Measurements from ENCODE around the gene TCF7L1. TPM values are rescaled to one million over a fixed set of nuclear protein-coding genes. Genes with fewer than 3 reads are reported as not detected.

TCF7L1 gene
- total and polyA plus RNA-seq, 9 of the 15 experiments (the other 6 are each of a cell fraction or from before 2014, with no cell fraction given), result 0.03 to 0.11 (median 0.07) TPM; not detected in 5

DNA sequence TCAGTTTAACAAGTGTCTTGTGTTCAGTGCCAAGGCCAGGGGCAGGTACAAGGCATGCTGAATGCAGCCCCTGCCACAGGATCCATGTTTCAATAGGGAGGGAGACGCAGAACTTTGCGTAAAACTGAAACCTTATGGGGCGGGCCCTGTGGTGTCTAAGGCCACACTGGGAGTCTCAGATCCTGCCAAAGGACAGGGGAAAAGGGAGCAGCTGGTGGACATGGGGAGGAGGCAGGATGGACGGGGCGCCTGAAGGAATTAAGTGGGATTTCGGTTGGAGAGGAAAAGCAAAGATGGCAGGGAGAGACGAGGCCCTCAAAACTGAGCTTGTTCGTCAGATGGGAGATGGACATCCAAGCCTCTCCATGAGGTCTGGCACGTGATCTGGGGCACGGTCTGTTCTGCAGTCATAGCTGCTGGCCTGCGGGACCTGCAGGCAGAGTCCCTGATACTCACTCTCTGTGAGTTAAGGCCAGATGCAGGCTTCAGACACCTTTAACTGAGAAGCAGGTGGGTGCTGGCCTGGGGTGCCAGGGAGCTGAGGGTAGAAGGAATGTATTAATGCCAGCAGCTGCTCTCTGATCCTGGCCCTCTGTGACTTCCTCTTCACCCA is 48.8 kb downstream of the TCF7L1 start:
- CTCF ChIA-PET (ENCODE audit: low intra/inter-chr PET ratio), result no interaction called here
- no peaks in the 10 kb centered on the region for H3K4me1 ChIP-seq (replicated peaks in 1 of 2; ENCODE audit: control insufficient read depth in 2 of 2, insufficient read depth in 2 of 2, low read length in 2 of 2)
- in situ Hi-C loops (cut with MboI), result no loop called here

More for the DNA sequence above, 48.8 kb downstream of the TCF7L1 start:
- POLR2A ChIA-PET, result interaction anchor here (0.6 kb wide), 1 partner anchor 125 kb away, joined by 3 read pairs; no protein-coding TSS in a partner anchor
- ATAC-seq (no peak), DNase-seq (ENCODE audit: extremely low read depth in 1 of 4, low spot score in 3 of 4) (no peak), FAIRE-seq (no peak)
- H3K9me3 ChIP-seq (replicated peaks; ENCODE audit: control insufficient read depth, insufficient read depth, low read depth, low read length), result no peaks in the 10 kb centered on the region; the same call in 1 of the 2 replicates
- H4K20me1 ChIP-seq (replicated peaks; ENCODE audit: control insufficient read depth, insufficient read depth, low read length), result no peaks in the 10 kb centered on the region
- peaks cover 3 to 42% of the 10 kb centered on the region in 2 experiments; a peak in 4 of 5 replicates for H3K27me3 ChIP-seq (ENCODE audit: control insufficient read depth in 2 of 2, insufficient read depth in 2 of 2, low read length in 2 of 2)
- no peak overlapping the region for H3K27ac ChIP-seq (ENCODE audit: extremely low read depth, low read depth, low read length)
- intact Hi-C loops (cut with micrococcal nuclease), result no loop called here
- H3K9ac ChIP-seq (ENCODE audit: insufficient read depth in 1 of 2, low read depth in 2 of 2, low read length in 2 of 2), result no peak overlapping the region
- no peak overlapping the region for H3K4me3 ChIP-seq
- no peaks in the 10 kb centered on the region for H3K36me3 ChIP-seq (ENCODE audit: control insufficient read depth, insufficient read depth, low read length)
- no peaks in the 10 kb centered on the region for H3K9me1 ChIP-seq (ENCODE audit: control insufficient read depth, insufficient read depth, low read length)
- no peak overlapping the region for H2AFZ ChIP-seq (ENCODE audit: low read depth, low read length)
- no TSS peak for BruUV-seq (replicated peaks)
- no peak overlapping the region for H3K4me2 ChIP-seq (ENCODE audit: insufficient read depth, low read length)
- WGBS (ENCODE audit: insufficient coverage, low coverage, missing lambda C conversion rate), result under 1% methylated on average over 11 of the region's 11 CpGs
- TF ChIP-seq RFX1 (IDR thresholded peaks at IDR 0.05), result no peak
- TF ChIP-seq, protein P1, sequence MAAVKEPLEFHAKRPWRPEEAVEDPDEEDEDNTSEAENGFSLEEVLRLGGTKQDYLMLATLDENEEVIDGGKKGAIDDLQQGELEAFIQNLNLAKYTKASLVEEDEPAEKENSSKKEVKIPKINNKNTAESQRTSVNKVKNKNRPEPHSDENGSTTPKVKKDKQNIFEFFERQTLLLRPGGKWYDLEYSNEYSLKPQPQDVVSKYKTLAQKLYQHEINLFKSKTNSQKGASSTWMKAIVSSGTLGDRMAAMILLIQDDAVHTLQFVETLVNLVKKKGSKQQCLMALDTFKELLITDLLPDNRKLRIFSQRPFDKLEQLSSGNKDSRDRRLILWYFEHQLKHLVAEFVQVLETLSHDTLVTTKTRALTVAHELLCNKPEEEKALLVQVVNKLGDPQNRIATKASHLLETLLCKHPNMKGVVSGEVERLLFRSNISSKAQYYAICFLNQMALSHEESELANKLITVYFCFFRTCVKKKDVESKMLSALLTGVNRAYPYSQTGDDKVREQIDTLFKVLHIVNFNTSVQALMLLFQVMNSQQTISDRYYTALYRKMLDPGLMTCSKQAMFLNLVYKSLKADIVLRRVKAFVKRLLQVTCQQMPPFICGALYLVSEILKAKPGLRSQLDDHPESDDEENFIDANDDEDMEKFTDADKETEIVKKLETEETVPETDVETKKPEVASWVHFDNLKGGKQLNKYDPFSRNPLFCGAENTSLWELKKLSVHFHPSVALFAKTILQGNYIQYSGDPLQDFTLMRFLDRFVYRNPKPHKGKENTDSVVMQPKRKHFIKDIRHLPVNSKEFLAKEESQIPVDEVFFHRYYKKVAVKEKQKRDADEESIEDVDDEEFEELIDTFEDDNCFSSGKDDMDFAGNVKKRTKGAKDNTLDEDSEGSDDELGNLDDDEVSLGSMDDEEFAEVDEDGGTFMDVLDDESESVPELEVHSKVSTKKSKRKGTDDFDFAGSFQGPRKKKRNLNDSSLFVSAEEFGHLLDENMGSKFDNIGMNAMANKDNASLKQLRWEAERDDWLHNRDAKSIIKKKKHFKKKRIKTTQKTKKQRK (IDR thresholded peaks at IDR 0.05; ENCODE audit: borderline replicate concordance, low read depth, low read length), result no peak
- TF ChIP-seq, protein P2, sequence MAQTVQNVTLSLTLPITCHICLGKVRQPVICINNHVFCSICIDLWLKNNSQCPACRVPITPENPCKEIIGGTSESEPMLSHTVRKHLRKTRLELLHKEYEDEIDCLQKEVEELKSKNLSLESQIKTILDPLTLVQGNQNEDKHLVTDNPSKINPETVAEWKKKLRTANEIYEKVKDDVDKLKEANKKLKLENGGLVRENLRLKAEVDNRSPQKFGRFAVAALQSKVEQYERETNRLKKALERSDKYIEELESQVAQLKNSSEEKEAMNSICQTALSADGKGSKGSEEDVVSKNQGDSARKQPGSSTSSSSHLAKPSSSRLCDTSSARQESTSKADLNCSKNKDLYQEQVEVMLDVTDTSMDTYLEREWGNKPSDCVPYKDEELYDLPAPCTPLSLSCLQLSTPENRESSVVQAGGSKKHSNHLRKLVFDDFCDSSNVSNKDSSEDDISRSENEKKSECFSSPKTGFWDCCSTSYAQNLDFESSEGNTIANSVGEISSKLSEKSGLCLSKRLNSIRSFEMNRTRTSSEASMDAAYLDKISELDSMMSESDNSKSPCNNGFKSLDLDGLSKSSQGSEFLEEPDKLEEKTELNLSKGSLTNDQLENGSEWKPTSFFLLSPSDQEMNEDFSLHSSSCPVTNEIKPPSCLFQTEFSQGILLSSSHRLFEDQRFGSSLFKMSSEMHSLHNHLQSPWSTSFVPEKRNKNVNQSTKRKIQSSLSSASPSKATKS (CRISPR knock-in tag; IDR thresholded peaks at IDR 0.05), result no peak
- no peak for TF ChIP-seq MYNN (IDR thresholded peaks at IDR 0.05)
- no peak for TF ChIP-seq MYNN (CRISPR knock-in tag; IDR thresholded peaks at IDR 0.05)
- TF ChIP-seq NFE2L1 (tag; IDR thresholded peaks at IDR 0.05; ENCODE audit: borderline replicate concordance, low read depth), result no peak
- H3K79me2 ChIP-seq (ENCODE audit: control insufficient read depth, insufficient read depth, low read length), result no peaks in the 10 kb centered on the region

Measured in K562 (cell line).